Liver (tissue), 9 donors: ENCODE measurements around the gene SLC7A14. TPM values are rescaled to one million over a fixed set of nuclear protein-coding genes. Genes with fewer than 3 reads are reported as not detected.

Experiments
- DNase-seq: peaks from one replicate; pipeline ENCODE4 v3.0.0-alpha.2; 2017; ENCODE audit warnings: low spot score
- H3K27ac ChIP-seq, 2 donors: one replicate each; pipeline ENCODE4 v1.7.0; 2013; ENCODE audit warnings: inconsistent platforms in 2 of 2, low read length in 2 of 2, control low read depth in 1 of 2, low read depth in 1 of 2, mild to moderate bottlenecking in 1 of 2
- H3K27me3 ChIP-seq, 4 donors: one replicate each; pipeline versions ENCODE4 v1.6.1 to v1.7.0; 2013; ENCODE audit warnings: low read length in 3 of 4, inconsistent platforms in 1 of 4, mild to moderate bottlenecking in 1 of 4, moderate library complexity in 1 of 4; ENCODE audit not compliant: control insufficient read depth in 4 of 4, insufficient read depth in 4 of 4
- H3K36me3 ChIP-seq, 4 donors: one replicate each; pipeline versions ENCODE4 v1.6.1 to v1.7.0; 2013; ENCODE audit warnings: low read length in 3 of 4, mild to moderate bottlenecking in 3 of 4, low read depth in 1 of 4, moderate library complexity in 1 of 4; ENCODE audit not compliant: control insufficient read depth in 4 of 4, insufficient read depth in 3 of 4
- H3K4me1 ChIP-seq, 4 donors: one replicate each; pipeline versions ENCODE4 v1.6.1 to v1.7.0; 2013; ENCODE audit warnings: low read length in 3 of 4, mild to moderate bottlenecking in 3 of 4, moderate library complexity in 1 of 4; ENCODE audit not compliant: control insufficient read depth in 4 of 4, insufficient read depth in 4 of 4
- H3K4me3 ChIP-seq, 3 donors: one replicate each; pipeline versions ENCODE4 v1.6.1 to v1.7.0; 2013; ENCODE audit warnings: low read length in 3 of 3, control low read depth in 1 of 3, low read depth in 1 of 3, mild to moderate bottlenecking in 1 of 3
- H3K9ac ChIP-seq, 2 donors: one replicate each; pipeline ENCODE4 v1.7.0; 2013; ENCODE audit warnings: low read length in 2 of 2, mild to moderate bottlenecking in 2 of 2, moderate library complexity in 2 of 2, control low read depth in 1 of 2, low read depth in 1 of 2
- H3K9me3 ChIP-seq, 4 donors: one replicate each; pipeline versions ENCODE4 v1.6.1 to v1.7.0; 2013; ENCODE audit warnings: low read length in 3 of 4; ENCODE audit not compliant: control insufficient read depth in 4 of 4
- ATF3 ChIP-seq: IDR thresholded peaks from 2 replicates; pipeline ENCODE4 v1.6.1; 2016; ENCODE audit warnings: antibody characterized with exemption
- CTCF ChIP-seq: fragments of 150-350 bp; IDR thresholded peaks from 2 replicates; pipeline ENCODE4 v1.5.1; 2017; ENCODE audit warnings: improper control_type of control experiment, low read depth, low read length; ENCODE audit not compliant: missing input control
- EGR1 ChIP-seq, 2 donors: IDR thresholded peaks; 2 replicates each; pipeline ENCODE4 v1.6.1; 2016 to 2018; ENCODE audit warnings: antibody characterized with exemption in 2 of 2, low read depth in 2 of 2
- FOXA2 ChIP-seq: IDR thresholded peaks from 2 replicates; pipeline ENCODE4 v1.6.1; 2016; ENCODE audit warnings: antibody characterized with exemption
- GABPA ChIP-seq, 2 donors: IDR thresholded peaks in 1 of 2; conservative IDR thresholded peaks in 1 of 2; 2 replicates each; pipeline ENCODE4 v1.6.1; 2016; ENCODE audit warnings: antibody characterized with exemption in 2 of 2, mild to moderate bottlenecking in 1 of 2, moderate library complexity in 1 of 2
- NR2F2 ChIP-seq: IDR thresholded peaks from 2 replicates; pipeline ENCODE4 v1.6.1; 2016; ENCODE audit warnings: antibody characterized with exemption
- RXRA ChIP-seq, 2 donors: IDR thresholded peaks; 2 replicates each; pipeline ENCODE4 v1.6.1; 2017 to 2018; ENCODE audit warnings: antibody characterized with exemption in 2 of 2, mild to moderate bottlenecking in 1 of 2
- SP1 ChIP-seq: IDR thresholded peaks from 2 replicates; pipeline ENCODE4 v1.6.1; 2018; ENCODE audit warnings: antibody characterized with exemption, mild to moderate bottlenecking
- YY1 ChIP-seq: IDR thresholded peaks from 2 replicates; pipeline ENCODE4 v1.6.1; 2016; ENCODE audit warnings: antibody characterized with exemption, mild to moderate bottlenecking
- ZBTB33 ChIP-seq: IDR thresholded peaks from 2 replicates; pipeline ENCODE4 v1.6.1; 2016; ENCODE audit warnings: antibody characterized with exemption
- WGBS: extraction: QIAGEN DNeasy Blood & Tissue Kit; methylation state at CpG from one replicate; pipeline ENCODE4 v1.1.7; 2013; 5-methylcytosine and 5-hydroxymethylcytosine counted together
- polyA plus RNA-seq, 2 donors: library from polyadenylated mRNA; stranded (reverse) in 1 of 2; unstranded in 1 of 2; fragments of 200-250 nt in 1 of 2; fragments of >200 nt in 1 of 2; fragmentation: Nextera tagmentation in 1 of 2; extraction: Ambion mirVana in 1 of 2; gene quantifications; one replicate each; pipeline versions ENCODE4 v1.2.1 to v1.2.3, GENCODE V29; 2013 to 2015
- total RNA-seq, 2 donors: library from RNA; depleted of rRNA; stranded (reverse); fragments of >200 nt; gene quantifications; one replicate each; pipeline ENCODE4 v1.2.3, GENCODE V29; 2014
- donor health status: healthy.
- donor health status: healthy.
- donor health status: healthy.
- donor health status: healthy.
- donor health status: healthy.

Gene SLC7A14
- total and polyA plus RNA-seq, 4 donors, result under 0.01 to 0.01 (median under 0.01) TPM; not detected in 1

- WGBS, result 80% methylated on average over 8 of the region's 8 CpGs
- no peaks in the 10 kb centered on the region for H3K27me3 ChIP-seq
Measured at GRCh38 chr3:170424879-170425278, 161.0 kb downstream of the SLC7A14 start.

GRCh38 chr3:170423001-170423615, 162.8 kb downstream of the SLC7A14 start:
- Histone ChIP-seq H3K27ac (no peak overlapping the region), H3K4me3 (no peak overlapping the region), H3K27me3 (peaks cover 0 to 4% (median 0%) of the 10 kb centered on the region in 4 donors), H3K36me3 (no peaks in the 10 kb centered on the region), H3K9me3 (no peaks in the 10 kb centered on the region), H3K4me1 (peaks cover 0 to 19% (median 11%) of the 10 kb centered on the region in 4 donors), H3K9ac (no peak overlapping the region)
- WGBS, result 92% methylated on average over 8 of the region's 8 CpGs
- TF ChIP-seq NR2F2, result no peak
- no peak for DNase-seq

More at GRCh38 chr3:170424879-170425278, 161.0 kb downstream of the SLC7A14 start:
- H3K27ac ChIP-seq, result no peak overlapping the region
- TF ChIP-seq SP1 (no peak), NR2F2 (no peak), ZBTB33 (no peak), EGR1 (IDR thresholded peaks at IDR 0.05; ENCODE audit: low read depth in 2 of 2) (no peak), YY1 (no peak), RXRA (IDR thresholded peaks at IDR 0.05) (no peak), ATF3 (no peak), GABPA (IDR thresholded peaks at IDR 0.05 in 1 of 2, conservative IDR thresholded peaks at IDR 0.05 in 1 of 2) (no peak), FOXA2 (no peak)
- H3K4me3 ChIP-seq, result no peak overlapping the region
- no peak overlapping the region for H3K9ac ChIP-seq
- no peaks in the 10 kb centered on the region for H3K9me3 ChIP-seq
- DNase-seq, result no peak
- H3K4me1 ChIP-seq, result peaks cover 0 to 5% (median 0%) of the 10 kb centered on the region in 4 donors
- H3K36me3 ChIP-seq, result no peaks in the 10 kb centered on the region

- H3K27ac ChIP-seq, result no peak overlapping the region
- H3K27me3 ChIP-seq, result peaks cover 0 to 4% (median 0%) of the 10 kb centered on the region in 4 donors
- TF ChIP-seq CTCF (no peak), ATF3 (no peak), SP1 (no peak)
- H3K9ac ChIP-seq, result no peak overlapping the region
- DNase-seq, result no peak
- no peaks in the 10 kb centered on the region for H3K9me3 ChIP-seq
- 88% methylated on average over 2 of the region's 2 CpGs for WGBS
- no peak overlapping the region for H3K4me3 ChIP-seq
- peaks cover 0 to 19% (median 11%) of the 10 kb centered on the region in 4 donors for H3K4me1 ChIP-seq
- H3K36me3 ChIP-seq, result no peaks in the 10 kb centered on the region
Measured at GRCh38 chr3:170421758-170422157, 164.1 kb downstream of the SLC7A14 start.
